ENCODE results near the gene SLC7A11.
A peak's percentile ranks its signal among the peaks of the same experiment; 100 is the strongest.

The SLC7A11 gene

GRCh38 chr4:138248058-138248457, 5.9 kb upstream of the SLC7A11 start:
- no peak for TF ChIP-seq CTCF (IDR thresholded peaks at IDR 0.05; ENCODE audit: insufficient read depth, low read depth, low read length, missing control alignments)
- no peak for DNase-seq (ENCODE audit: low read depth)
- H3K4me3 ChIP-seq (ENCODE audit: low read length), result no peak overlapping the region

- H3K4me3 ChIP-seq (ENCODE audit: low read length), result no peak overlapping the region
- DNase-seq (ENCODE audit: low read depth), result no peak
- no peak for TF ChIP-seq CTCF (IDR thresholded peaks at IDR 0.05; ENCODE audit: insufficient read depth, low read depth, low read length, missing control alignments)
These were observed 5.5 kb upstream of the SLC7A11 start for GRCh38 chr4:138247643-138248042.

- no peak for DNase-seq (ENCODE audit: low read depth)
- no peak overlapping the region for H3K4me3 ChIP-seq (ENCODE audit: low read length)
- no peak for TF ChIP-seq CTCF (IDR thresholded peaks at IDR 0.05; ENCODE audit: insufficient read depth, low read depth, low read length, missing control alignments)
These were observed 1.2 kb upstream of the SLC7A11 start for GRCh38 chr4:138243369-138243768.

- H3K4me3 ChIP-seq (ENCODE audit: low read length), result peak overlapping the region; percentile 45
- TF ChIP-seq CTCF (IDR thresholded peaks at IDR 0.05; ENCODE audit: insufficient read depth, low read depth, low read length, missing control alignments), result no peak
- DNase-seq (ENCODE audit: low read depth), result peak; percentile 23
These were observed 646 bp upstream of the SLC7A11 start for GRCh38 chr4:138242834-138243156.

- peak; percentile 15 for DNase-seq (ENCODE audit: low read depth)
- H3K4me3 ChIP-seq (ENCODE audit: low read length), result peak overlapping the region; percentile 63
- TF ChIP-seq CTCF (IDR thresholded peaks at IDR 0.05; ENCODE audit: insufficient read depth, low read depth, low read length, missing control alignments), result no peak
These were observed 671 bp downstream of the SLC7A11 start for GRCh38 chr4:138241281-138242075.

- peak overlapping the region; percentile 22 for H3K4me3 ChIP-seq (ENCODE audit: low read length)
- TF ChIP-seq CTCF (IDR thresholded peaks at IDR 0.05; ENCODE audit: insufficient read depth, low read depth, low read length, missing control alignments), result no peak
- DNase-seq (ENCODE audit: low read depth), result no peak
These were observed 2.7 kb downstream of the SLC7A11 start for GRCh38 chr4:138239491-138239890.

Measured in epithelial cell of esophagus (primary cell).